NB4 (cell line): ENCODE results near the gene PNPLA2.

Experiments used
- DNase-seq: peaks from one replicate; pipeline ENCODE4 v3.0.0; 2010; ENCODE audit warnings: low read depth
- H3K4me3 ChIP-seq: one replicate; pipeline ENCODE4 v1.5.1; 2011; ENCODE audit warnings: mild to moderate bottlenecking, low read depth, low read length, moderate library complexity
- MYC ChIP-seq: IDR thresholded peaks from 2 replicates; pipeline ENCODE4 v1.6.1; 2011; ENCODE audit warnings: low read depth, low read length
- POLR2A ChIP-seq: IDR thresholded peaks from 2 replicates; pipeline ENCODE4 v1.6.1; 2011; ENCODE audit warnings: mild to moderate bottlenecking; ENCODE audit not compliant: insufficient read length; ENCODE audit errors: extremely low read depth
- TF ChIP-seq, protein P1 (sequence below): IDR thresholded peaks from 2 replicates; pipeline ENCODE4 v1.6.1; 2011; ENCODE audit warnings: low read depth, low read length
- TF ChIP-seq, protein P2 (sequence below): IDR thresholded peaks from one replicate; pipeline ENCODE4 v1.5.1; 2012; ENCODE audit warnings: low read depth, low read length

PNPLA2 gene

DNA sequence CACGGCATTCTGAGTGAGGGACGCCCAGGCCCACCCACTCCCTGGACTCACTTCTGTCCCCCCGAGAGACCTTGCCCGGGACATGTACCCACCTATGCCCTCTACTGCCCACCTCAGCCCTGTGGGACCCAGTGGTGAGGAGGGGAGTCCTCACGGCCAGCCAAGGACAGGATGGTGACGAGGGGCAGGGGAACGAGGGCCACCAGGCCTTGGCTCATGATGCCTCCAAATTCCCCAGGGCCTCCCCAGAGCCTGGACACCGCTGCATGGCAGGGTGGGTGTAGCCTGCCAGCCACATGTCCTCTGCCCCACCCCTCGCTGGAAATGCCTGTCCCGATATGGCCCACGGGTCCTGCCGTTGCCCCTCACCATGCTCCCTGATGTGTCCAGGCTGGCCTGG, 50.1 kb downstream of the PNPLA2 start:
- H3K4me3 ChIP-seq, result no peak overlapping the region
- no peak for DNase-seq
- TF ChIP-seq POLR2A, result no peak
- TF ChIP-seq, protein P1, sequence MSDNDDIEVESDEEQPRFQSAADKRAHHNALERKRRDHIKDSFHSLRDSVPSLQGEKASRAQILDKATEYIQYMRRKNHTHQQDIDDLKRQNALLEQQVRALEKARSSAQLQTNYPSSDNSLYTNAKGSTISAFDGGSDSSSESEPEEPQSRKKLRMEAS, result no peak
- no peak for TF ChIP-seq MYC
- TF ChIP-seq, protein P2, sequence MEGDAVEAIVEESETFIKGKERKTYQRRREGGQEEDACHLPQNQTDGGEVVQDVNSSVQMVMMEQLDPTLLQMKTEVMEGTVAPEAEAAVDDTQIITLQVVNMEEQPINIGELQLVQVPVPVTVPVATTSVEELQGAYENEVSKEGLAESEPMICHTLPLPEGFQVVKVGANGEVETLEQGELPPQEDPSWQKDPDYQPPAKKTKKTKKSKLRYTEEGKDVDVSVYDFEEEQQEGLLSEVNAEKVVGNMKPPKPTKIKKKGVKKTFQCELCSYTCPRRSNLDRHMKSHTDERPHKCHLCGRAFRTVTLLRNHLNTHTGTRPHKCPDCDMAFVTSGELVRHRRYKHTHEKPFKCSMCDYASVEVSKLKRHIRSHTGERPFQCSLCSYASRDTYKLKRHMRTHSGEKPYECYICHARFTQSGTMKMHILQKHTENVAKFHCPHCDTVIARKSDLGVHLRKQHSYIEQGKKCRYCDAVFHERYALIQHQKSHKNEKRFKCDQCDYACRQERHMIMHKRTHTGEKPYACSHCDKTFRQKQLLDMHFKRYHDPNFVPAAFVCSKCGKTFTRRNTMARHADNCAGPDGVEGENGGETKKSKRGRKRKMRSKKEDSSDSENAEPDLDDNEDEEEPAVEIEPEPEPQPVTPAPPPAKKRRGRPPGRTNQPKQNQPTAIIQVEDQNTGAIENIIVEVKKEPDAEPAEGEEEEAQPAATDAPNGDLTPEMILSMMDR, result no peak

DNA sequence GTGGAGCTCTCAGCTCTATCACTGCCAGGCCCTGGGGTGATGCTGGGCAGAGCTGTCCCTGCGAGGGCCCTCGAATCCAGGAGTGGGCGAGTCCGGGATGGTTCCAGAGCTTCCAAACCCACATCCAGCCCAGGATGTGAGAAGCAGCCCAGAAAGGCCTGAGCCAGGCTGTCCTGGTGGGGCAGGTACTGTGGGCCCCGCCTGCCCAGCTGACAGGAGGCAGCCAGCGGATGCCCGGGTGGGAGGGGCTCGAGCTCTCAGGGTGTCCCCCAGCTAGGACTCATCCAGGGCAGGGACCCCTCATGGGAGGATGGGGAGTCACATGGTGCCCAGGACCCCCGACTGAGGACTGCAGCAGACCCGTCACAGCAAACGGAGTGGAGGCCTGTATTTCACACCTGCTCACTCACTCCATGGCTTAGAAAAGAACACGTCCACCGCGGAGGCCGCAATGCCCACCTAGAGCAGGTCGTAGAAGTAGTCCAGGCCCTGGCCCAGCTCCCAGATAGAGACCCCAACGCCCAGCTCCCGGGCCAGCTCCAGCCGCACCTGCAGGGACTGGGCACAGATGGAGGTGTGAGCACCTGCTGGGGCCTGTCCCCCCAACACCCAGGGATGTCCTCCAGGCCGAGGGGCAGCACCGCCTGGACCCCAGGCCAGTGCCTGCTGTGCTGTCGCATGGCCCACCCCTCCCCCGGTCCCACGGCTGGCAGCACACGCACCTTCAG, 50.8 kb downstream of the PNPLA2 start:
- no peak for DNase-seq
- no peak overlapping the region for H3K4me3 ChIP-seq
- TF ChIP-seq, protein P1, result no peak
- TF ChIP-seq, protein P2, result no peak
- TF ChIP-seq POLR2A (no peak), MYC (no peak)

- TF ChIP-seq, protein P1, result no peak
- no peak for TF ChIP-seq MYC
- no peak for TF ChIP-seq POLR2A
- TF ChIP-seq, protein P2, result no peak
- DNase-seq, result no peak
- H3K4me3 ChIP-seq, result no peak overlapping the region
Observed at GRCh38 chr11:870127-870413, 51.4 kb downstream of the PNPLA2 start.

GRCh38 chr11:870418-870817, 51.7 kb downstream of the PNPLA2 start:
- TF ChIP-seq POLR2A (no peak), MYC (no peak)
- TF ChIP-seq, protein P2, result no peak
- TF ChIP-seq, protein P1, result no peak

GRCh38 chr11:871472-871871, 52.8 kb downstream of the PNPLA2 start:
- TF ChIP-seq, protein P1, result no peak
- no peak for DNase-seq
- H3K4me3 ChIP-seq, result no peak overlapping the region

More at GRCh38 chr11:870418-870817, 51.7 kb downstream of the PNPLA2 start:
- no peak for DNase-seq
- no peak overlapping the region for H3K4me3 ChIP-seq

DNA sequence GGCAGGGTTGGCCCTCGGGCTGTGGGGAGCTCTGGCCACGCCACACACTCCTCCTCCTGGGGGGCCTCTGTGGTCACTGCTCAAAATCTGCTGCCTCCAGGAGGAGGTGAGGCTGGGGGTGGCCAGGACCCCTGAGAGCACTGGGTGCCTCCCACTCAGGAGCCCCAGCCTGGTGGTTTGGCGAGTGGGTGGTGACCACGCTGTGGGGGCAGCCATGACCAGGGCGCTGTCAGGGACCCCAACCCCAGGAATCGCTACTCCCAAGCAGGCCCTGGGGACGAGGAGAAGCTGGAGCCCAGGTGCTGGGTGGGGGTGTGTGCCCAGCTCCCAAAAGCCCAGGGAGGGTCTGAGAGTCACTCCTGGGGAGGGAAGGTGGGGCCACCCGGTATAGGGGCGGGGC, 54.1 kb downstream of the PNPLA2 start:
- TF ChIP-seq MYC, result no peak
- TF ChIP-seq, protein P1, result no peak
- TF ChIP-seq POLR2A, result no peak
- TF ChIP-seq, protein P2, result no peak
- no peak for DNase-seq
- no peak overlapping the region for H3K4me3 ChIP-seq
